WERI-Rb-1 (cell line): ENCODE results near the gene MEI4.
"Not testable (repeated sequence)": the region's sequence is repeated elsewhere in the genome, so short reads cannot be mapped to it uniquely, and the experiment has no call there.

ENCODE experiments used
- DNase-seq: peaks from one replicate; pipeline ENCODE4 v3.0.0-alpha.2; 2020
- H3K27ac ChIP-seq: fragments of 250-450 bp; sonication (Bioruptor Pico); 2 replicates; pipeline ENCODE4 v1.5.1; 2020; ENCODE audit warnings: mild to moderate bottlenecking, moderate library complexity
- H3K27me3 ChIP-seq: fragments of 250-450 bp; sonication (Bioruptor Pico); 2 replicates; pipeline ENCODE4 v1.5.1; 2021; ENCODE audit warnings: mild to moderate bottlenecking, low read depth, moderate library complexity; ENCODE audit not compliant: insufficient read depth, severe bottlenecking
- H3K36me3 ChIP-seq: fragments of 250-450 bp; sonication (Bioruptor Pico); 2 replicates; pipeline ENCODE4 v1.5.1; 2020; ENCODE audit warnings: mild to moderate bottlenecking, moderate library complexity
- H3K4me3 ChIP-seq: 2 replicates; pipeline ENCODE4 v1.5.1; 2011; ENCODE audit warnings: low read depth, mild to moderate bottlenecking, control low read depth, low read length
- H3K9me3 ChIP-seq: fragments of 250-450 bp; sonication (Bioruptor Pico); 2 replicates; pipeline ENCODE4 v1.5.1; 2021; ENCODE audit warnings: mild to moderate bottlenecking, moderate library complexity; ENCODE audit not compliant: severe bottlenecking
- CTCF ChIP-seq: IDR thresholded peaks from 2 replicates; pipeline ENCODE4 v1.5.1; 2011; ENCODE audit warnings: low read depth, mild to moderate bottlenecking, control low read depth, inconsistent platforms, low read length

The MEI4 gene

GRCh38 chr6:77638129-77638830, 14.6 kb upstream of the MEI4 start:
- H3K27ac ChIP-seq = no peak overlapping the region
- H3K36me3 ChIP-seq = no peaks in the 10 kb centered on the region
- no peak for DNase-seq
- no peaks in the 10 kb centered on the region for H3K27me3 ChIP-seq
- H3K4me3 ChIP-seq = no peak overlapping the region
- TF ChIP-seq CTCF = no peak
- H3K9me3 ChIP-seq = no peaks in the 10 kb centered on the region

GRCh38 chr6:77644102-77644705, 8.6 kb upstream of the MEI4 start:
- no peaks in the 10 kb centered on the region for H3K27me3 ChIP-seq
- H3K27ac ChIP-seq = no peak overlapping the region
- no peak overlapping the region for H3K4me3 ChIP-seq
- no peak for TF ChIP-seq CTCF
- DNase-seq = no peak
- H3K9me3 ChIP-seq = no peaks in the 10 kb centered on the region
- no peaks in the 10 kb centered on the region for H3K36me3 ChIP-seq

GRCh38 chr6:77650098-77650663, 2.7 kb upstream of the MEI4 start:
- H3K4me3 ChIP-seq = no peak overlapping the region
- no peaks in the 10 kb centered on the region for H3K9me3 ChIP-seq
- no peaks in the 10 kb centered on the region for H3K27me3 ChIP-seq
- no peak overlapping the region for H3K27ac ChIP-seq
- no peaks in the 10 kb centered on the region for H3K36me3 ChIP-seq
- DNase-seq = no peak
- no peak for TF ChIP-seq CTCF

GRCh38 chr6:77653816-77654215, 977 bp downstream of the MEI4 start:
- H3K27ac ChIP-seq = no peak overlapping the region
- no peak for TF ChIP-seq CTCF
- DNase-seq = no peak
- no peaks in the 10 kb centered on the region for H3K27me3 ChIP-seq
- H3K36me3 ChIP-seq = no peaks in the 10 kb centered on the region
- no peaks in the 10 kb centered on the region for H3K9me3 ChIP-seq
- no peak overlapping the region for H3K4me3 ChIP-seq

GRCh38 chr6:77655035-77655434, 2.2 kb downstream of the MEI4 start:
- H3K27me3 ChIP-seq, H3K36me3 ChIP-seq, H3K9me3 ChIP-seq, H3K4me3 ChIP-seq, H3K27ac ChIP-seq, DNase-seq: not testable (repeated sequence)

GRCh38 chr6:77656999-77657764, 4.3 kb downstream of the MEI4 start:
- no peak for TF ChIP-seq CTCF

More at GRCh38 chr6:77656999-77657764, 4.3 kb downstream of the MEI4 start:
- no peaks in the 10 kb centered on the region for H3K9me3 ChIP-seq
- no peaks in the 10 kb centered on the region for H3K27me3 ChIP-seq
- H3K36me3 ChIP-seq = no peaks in the 10 kb centered on the region
- DNase-seq = no peak
- no peak overlapping the region for H3K4me3 ChIP-seq
- no peak overlapping the region for H3K27ac ChIP-seq
